Kasumi-1 (cell line): Measurements from ENCODE around the gene SNAP47.

Source experiments
- DNase-seq, 2 experiments: peaks; one replicate each; lab custom pipeline; 2025; lab: John Stamatoyannopoulos, UW

Gene SNAP47

DNA sequence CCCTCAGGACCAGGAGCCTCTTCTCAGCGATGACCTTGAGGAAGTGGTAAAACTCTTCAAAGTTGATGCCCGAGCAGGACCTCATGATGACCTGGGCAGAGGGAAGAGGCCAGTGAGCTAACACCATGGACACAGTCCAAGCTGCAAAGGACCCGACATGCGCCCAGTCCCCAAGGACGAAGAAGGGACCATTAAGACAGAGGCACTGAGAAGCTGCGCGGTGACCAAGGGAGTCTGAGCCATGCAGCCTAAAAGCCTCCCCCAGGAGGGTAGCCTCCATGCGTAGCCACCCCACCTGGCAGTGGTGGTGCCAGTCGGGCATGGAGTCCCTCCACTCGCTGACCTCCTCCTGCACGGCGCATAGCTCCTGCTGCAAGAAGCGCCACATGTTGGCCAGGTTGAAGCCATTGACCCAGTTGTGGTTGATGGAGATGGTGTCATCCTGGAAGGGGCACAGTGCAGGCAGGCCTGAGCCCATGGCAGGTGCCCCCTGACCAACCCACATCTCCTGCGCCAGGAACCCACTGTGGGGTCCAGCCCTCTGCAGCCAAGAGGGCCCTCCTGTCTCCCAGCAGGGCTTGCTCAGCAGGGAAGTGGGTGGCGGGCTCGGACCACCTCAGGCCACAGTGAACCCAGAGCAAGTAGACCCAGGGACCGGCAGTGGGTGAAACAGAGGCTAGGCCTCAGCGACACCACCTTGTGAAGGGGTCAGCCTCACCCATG is 2.5 kb upstream of the SNAP47 start:
- no peak for DNase-seq

GRCh38 chr1:227733309-227733705 is 1.9 kb upstream of the SNAP47 start:
- DNase-seq: no peak

- no peak for DNase-seq
Observed at GRCh38 chr1:227733751-227734545, 1.3 kb upstream of the SNAP47 start.

- no peak for DNase-seq
Observed at GRCh38 chr1:227734546-227734855, 734 bp upstream of the SNAP47 start.

DNA sequence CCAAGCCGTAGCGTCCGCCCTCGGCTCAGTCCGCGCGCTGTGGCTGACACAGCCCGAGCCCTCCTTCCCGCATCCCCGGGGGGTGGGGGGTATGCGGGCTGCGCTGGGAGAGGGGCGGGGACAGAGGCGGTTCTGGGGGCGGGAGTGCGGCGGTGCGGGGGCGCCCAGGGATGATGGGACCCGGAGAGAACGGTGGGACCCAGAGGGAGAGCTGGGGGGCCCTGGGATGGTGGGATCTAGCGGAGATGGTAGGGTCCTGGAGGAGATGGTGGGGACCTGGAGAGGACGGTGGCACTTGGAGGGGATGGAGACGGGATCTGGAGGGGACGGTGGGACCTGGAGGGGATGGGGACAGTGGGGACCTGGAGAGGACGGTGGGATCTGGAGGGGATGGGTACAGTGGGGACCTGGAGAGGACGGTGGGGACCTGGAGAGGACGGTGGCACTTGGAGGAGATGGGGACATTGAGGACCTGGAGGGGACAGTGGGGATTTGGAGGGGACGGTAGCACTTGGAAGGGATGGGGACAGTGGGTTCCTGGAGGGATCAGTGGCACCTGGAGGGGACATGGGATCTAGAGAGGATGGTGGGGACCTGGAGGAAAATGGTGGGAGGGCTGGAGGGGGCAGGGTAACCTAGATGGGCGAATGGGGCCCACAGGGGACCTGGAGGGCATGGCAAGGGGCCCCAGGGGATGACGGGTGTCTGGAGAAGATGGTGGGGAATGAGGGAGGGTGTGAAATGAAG is 477 bp downstream of the SNAP47 start:
- no peak for DNase-seq

DNA sequence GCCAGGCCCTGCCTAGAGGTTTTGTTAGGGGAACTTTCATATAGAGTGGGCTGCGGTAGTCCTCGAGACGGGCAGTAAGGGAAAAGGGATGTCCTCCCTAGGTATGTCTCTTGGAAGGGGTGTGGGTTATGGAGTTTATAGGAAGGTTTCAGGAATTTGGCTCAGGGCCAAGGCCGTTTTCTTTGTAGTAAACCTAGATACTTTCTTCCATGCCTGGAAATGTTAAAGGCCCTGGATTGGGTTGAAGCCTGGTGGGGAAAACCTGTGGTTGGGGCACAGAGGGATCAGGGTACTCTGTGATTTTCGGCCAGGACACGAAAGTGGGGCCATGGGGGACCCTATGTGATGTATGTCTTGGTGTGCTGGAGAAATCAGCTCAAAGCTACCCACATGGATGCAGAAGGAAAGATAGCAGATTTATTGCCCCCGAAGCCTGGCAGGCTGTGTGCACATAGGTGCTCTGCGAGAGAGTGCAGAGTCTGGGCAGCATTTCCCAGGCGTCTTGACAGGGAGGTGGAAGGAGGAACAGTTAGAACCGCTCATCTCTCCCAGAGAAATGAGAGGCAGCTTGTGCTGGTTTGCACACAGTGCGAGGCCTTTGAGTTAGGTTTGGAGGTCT is 1.7 kb downstream of the SNAP47 start:
- no peak for DNase-seq

DNA sequence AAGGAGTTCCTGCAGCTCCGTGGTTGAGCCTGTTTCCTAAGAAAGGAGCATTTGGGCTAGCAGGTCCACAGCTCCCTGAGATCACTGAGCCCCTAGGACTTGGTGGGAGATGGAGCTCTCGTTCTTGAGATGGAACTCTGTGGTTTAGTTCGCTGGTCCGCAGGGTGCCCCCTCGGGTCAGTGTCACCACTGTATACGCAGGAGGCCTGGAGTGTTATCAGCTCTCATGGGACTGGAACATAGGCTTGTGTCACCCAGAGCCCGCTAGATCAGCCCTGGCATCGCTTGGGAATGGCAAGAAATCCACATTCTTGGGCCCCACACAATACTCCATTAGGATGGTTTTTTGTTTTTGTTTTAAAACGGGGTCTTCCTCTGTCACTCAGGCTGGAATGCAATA is 3.6 kb downstream of the SNAP47 start:
- DNase-seq: no peak

- DNase-seq: no peak
Observed at GRCh38 chr1:227739636-227740035, 4.4 kb downstream of the SNAP47 start.

GRCh38 chr1:227740401-227740960 is 5.2 kb downstream of the SNAP47 start:
- DNase-seq: no peak

- DNase-seq: no peak
Observed at GRCh38 chr1:227741166-227741870, 6.1 kb downstream of the SNAP47 start.

- DNase-seq: no peak
Observed at GRCh38 chr1:227742738-227743715, 7.8 kb downstream of the SNAP47 start.

DNA sequence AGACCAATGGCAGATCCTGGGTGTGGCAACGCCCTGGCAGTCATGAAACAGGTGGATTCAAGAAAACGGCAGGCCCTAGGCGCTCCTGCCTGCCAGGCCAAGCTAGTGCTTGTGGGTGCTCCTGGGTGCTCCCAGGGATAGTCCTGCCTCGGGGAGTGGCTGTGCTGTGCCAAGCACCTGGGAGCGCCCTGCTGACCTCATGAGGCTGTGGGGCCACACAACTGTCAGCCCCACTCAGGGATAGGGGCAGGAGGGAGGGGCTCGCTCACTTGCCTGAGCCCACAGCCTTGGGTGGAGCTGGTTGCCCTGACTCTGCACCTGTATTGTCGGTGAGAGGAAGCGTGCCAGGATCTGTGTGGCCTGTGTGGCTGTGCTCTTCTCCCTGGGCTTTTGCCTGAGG is 9.4 kb downstream of the SNAP47 start:
- no peak for DNase-seq

- DNase-seq: no peak
Observed at GRCh38 chr1:227745568-227746265, 10.5 kb downstream of the SNAP47 start.

GRCh38 chr1:227746676-227747075 is 11.4 kb downstream of the SNAP47 start:
- DNase-seq: no peak

DNA sequence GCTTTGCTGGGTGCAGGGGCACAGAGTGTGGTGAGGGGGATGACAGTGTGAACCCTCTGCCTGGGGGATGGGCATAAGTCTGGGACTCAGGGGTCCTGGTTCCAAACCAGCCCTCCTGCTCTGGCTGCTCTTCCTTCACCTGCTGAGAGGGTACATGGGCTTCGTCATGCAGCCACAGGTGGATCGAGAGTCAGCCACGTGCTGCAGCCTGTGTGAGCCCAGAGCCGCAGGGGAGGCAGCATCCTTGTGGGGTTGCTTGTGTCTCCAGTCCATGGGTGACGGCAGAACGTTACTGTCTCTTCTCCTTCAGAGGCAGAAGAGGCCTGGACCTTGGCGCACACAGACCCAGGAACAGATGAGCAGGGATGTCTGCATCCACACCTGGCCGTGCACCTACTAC is 12.1 kb downstream of the SNAP47 start:
- DNase-seq: no peak

GRCh38 chr1:227747948-227748495 is 12.8 kb downstream of the SNAP47 start:
- no peak for DNase-seq

- DNase-seq: no peak
Observed at GRCh38 chr1:227748496-227749182, 13.4 kb downstream of the SNAP47 start.

- DNase-seq: no peak
Observed at GRCh38 chr1:227749225-227749624, 14.0 kb downstream of the SNAP47 start.
